Fibroblast of skin of abdomen (primary cell): Measurements from ENCODE around the gene NR1I3. TPM values are rescaled to one million over a fixed set of nuclear protein-coding genes. Genes with fewer than 3 reads are reported as not detected.
"Not testable (repeated sequence)": the region's sequence is repeated elsewhere in the genome, so short reads cannot be mapped to it uniquely, and the experiment has no call there.

Source experiments
- DNase-seq: peaks from one replicate; pipeline ENCODE4 v3.0.0-alpha.2; 2013
- polyA plus RNA-seq, 2 experiments: library from polyadenylated mRNA; unstranded; fragments of 120-200 nt; gene quantifications; one replicate each; pipeline ENCODE4 v1.2.1, GENCODE V29; 2013; ENCODE audit not compliant: insufficient read length in 2 of 2

Gene NR1I3, protein sequence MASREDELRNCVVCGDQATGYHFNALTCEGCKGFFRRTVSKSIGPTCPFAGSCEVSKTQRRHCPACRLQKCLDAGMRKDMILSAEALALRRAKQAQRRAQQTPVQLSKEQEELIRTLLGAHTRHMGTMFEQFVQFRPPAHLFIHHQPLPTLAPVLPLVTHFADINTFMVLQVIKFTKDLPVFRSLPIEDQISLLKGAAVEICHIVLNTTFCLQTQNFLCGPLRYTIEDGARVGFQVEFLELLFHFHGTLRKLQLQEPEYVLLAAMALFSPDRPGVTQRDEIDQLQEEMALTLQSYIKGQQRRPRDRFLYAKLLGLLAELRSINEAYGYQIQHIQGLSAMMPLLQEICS
- polyA plus RNA-seq (2013, experiment 1 of 2; ENCODE audit: insufficient read length) = 0.71 TPM
- polyA plus RNA-seq (2013, experiment 2 of 2; ENCODE audit: insufficient read length) = 0.25 TPM

- no peak for DNase-seq
These were observed at the start of gene NR1I3 for GRCh38 chr1:161238039-161238473. Gene NR1I3, minus strand, starts transcription at chr1:161238203. Its CDS starts 1,638 bp downstream, at chr1:161236565.

DNA sequence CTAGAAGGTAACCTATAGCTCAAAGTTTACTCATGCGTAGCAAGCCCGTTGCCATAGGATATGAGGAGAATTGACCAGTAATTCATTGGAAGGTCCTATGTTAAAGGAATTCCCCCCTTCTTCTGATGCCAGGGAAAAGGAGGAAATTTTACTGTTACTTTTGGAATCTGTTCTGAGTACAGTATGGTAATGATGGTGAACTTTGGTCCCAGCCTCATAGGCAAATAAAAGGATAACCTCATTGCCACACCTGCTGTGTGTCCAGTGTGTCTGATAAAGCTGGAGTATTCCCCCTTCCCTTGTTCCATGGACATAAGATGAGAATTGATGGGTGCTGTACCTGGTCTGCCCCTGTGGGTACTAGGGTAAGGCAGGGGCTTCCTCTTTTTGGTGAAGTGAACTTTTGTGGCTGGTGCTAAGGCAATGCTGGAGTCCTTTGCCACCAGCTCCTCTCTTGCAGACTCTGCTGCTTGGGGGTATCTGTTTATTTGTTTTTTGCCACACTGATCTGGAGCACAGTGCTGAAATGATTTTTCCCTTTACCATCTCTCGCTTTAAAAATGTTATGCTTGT lies 49.6 kb upstream of the NR1I3 start:
- no peak for DNase-seq

GRCh38 chr1:161285521-161285920 lies 47.5 kb upstream of the NR1I3 start:
- DNase-seq = no peak

DNA sequence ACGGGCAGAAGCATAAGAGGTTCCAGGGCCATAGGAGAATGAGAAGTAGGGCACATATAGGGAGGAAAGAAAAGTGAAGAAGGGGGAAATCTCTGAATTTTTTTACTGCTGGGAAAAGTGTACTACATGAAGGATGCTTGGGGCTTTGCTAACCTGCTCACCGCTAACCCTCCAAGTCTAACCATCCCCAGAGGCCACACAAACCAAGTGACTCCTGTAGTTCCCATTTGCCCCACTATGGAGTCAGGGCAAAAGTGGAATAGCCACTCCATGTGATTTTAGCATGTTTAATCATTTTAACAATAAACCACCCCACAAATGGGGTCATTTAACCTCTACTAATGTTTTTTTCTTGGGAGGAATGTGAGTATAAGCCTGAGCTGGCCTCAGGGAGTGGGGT lies 47.1 kb upstream of the NR1I3 start:
- no peak for DNase-seq

DNA sequence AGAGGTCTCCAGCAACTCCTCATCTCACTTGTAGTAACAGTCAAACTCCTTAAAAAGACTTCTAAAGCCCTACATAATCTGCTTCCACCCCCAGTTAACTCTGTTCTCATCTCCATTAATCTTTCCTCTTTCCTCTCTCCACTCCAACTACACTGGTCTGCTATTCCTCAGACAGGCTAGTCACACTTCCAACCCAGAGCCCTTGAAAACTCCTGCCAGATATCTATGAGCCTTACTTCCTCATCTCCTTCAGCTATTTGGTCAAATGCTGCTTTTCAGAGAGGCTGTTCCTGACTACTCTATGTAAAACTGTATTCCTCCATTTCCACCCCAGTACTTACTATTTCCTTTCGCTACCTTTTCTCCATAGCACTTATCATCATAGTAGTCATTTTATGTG lies 45.0 kb upstream of the NR1I3 start:
- DNase-seq = no peak

DNA sequence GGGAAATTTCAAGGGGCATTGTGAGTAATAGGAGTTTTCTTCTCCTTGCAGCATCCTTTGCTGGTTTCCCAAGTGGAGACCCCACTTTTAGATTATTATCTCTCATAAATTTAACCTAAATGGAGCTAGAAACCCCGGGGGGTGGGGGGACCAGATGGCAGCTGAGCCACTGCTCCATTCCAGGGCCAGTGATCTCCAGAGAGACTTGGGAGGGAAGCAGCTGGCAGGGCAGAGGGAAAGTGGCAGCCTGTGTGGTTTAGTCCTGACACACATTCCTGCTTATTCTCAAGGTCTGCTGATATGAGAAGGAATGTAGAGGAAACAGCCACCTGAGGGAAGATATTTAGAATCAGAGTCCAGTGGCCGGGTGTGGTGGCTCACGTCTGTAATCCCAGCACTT lies 36.9 kb upstream of the NR1I3 start:
- no peak for DNase-seq

- peak; percentile 7 for DNase-seq
These were observed 35.4 kb upstream of the NR1I3 start for GRCh38 chr1:161273402-161273801.

DNA sequence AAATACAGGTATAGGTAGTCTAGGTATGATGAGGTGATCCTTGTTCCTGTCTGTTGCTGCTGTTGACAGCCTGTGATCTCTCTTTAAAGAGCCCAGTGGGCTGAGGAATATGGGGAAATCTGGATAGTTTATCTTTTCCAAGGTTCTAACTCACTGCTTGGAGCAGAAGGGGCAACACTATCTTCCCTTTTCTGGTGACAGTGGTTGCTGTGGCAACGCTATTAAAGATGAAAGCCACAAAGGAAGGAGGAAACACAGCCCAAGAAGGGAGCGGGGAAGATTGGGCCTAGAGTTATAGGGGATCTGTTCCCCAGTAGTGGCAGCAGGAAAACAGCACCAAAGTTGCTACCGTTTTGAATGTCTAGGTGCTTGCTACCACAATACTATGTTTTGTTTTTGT lies 29.3 kb upstream of the NR1I3 start:
- DNase-seq = no peak

DNA sequence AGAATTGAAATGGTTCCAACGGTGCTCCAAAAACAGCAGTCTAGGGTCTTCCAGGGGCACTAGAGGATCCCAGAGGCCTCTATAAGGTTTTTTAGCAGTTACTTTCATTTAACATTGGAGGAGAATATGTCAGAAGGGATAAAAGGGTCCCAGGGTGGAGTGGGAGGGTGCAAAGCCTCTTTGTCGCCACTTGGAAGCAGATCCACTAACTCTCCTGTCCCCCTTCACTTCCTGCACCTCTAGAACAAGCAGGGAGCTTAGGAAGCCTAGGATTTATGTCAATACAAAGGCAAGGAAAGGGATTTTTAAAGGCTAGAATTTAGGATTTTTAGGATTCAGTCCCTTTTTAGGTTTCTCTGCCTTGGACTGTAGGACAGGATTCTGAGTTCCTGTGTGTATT lies 28.8 kb upstream of the NR1I3 start:
- no peak for DNase-seq

GRCh38 chr1:161266202-161266601 lies 28.2 kb upstream of the NR1I3 start:
- DNase-seq = no peak

GRCh38 chr1:161265305-161265704 lies 27.3 kb upstream of the NR1I3 start:
- DNase-seq = no peak

GRCh38 chr1:161261261-161262235 lies 23.5 kb upstream of the NR1I3 start:
- DNase-seq = no peak

- no peak for DNase-seq
These were observed 22.6 kb upstream of the NR1I3 start for GRCh38 chr1:161260376-161261260.

DNA sequence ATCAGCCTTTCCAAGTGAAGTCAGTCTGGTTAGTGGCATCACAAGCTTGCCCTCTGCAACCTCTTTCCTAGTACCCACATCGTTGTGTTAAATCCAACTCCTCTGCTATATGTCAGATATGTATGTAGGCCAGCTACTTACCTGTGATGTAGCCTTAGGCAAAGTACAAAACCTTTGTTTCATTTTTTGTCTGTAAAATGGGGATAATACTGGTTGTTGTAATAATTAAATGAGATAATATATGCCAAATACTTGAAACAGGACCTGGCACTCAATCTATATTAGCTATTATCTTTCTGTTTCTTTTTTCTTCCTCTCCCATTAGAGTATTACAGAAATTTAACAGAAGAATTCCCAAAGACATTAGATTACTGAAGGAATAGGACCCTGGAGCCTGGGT lies 21.8 kb upstream of the NR1I3 start:
- no peak for DNase-seq

- no peak for DNase-seq
These were observed 21.3 kb upstream of the NR1I3 start for GRCh38 chr1:161259345-161259702.

DNA sequence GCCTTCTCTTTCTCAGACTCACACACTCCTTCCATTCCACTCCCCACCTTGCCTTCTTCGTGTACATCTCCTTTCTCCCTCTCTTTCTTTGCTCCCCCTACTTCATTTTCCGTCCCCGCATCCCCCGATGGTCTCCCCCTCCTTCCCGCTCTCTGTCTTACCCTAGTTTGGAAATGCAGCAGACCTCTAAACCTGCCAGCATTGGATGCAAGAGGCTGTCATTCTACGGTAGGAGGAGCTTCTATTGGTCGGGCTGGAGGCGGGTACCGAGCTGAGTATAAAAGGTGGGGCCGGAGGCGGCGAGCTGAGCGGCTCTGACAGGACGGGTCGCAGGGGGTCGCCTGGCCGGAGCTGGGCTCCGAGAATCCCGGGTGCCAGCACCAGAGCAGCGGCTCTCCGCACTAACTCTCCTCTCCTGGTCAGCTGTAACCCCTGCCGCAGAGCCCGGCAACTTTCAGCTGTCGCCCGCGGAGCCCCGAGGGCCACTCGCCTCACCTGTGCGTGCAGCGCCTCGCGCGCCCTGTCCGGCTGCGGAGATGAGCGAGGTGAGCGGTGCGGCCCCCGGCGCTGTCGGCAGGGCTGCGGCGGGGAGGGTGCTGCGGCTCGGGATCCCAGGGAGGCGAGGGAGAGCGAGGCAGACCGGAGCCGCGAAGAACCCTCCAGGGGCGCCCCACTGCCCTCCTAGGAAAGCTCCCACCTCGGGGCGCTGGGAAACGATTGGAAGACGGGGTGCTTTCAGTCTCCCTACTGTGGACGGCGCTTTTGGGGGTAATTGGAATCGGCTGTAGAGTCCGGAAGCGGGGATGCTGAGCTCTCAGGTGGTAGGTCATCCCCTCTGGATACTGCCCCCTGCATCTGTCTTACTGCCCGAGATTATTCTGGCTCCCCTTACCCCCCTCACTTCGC lies 20.7 kb upstream of the NR1I3 start, which contains the start of gene PCP4L1:
TSS of gene PCP4L1 (plus strand) at position 307 of the 906 bp plus-strand sequence. CDS start at position 537, 230 bp downstream.
- peak; percentile 42 for DNase-seq

- not testable (repeated sequence) for DNase-seq
These were observed 19.1 kb upstream of the NR1I3 start for GRCh38 chr1:161257109-161257508.

- not testable (repeated sequence) for DNase-seq
These were observed 18.0 kb upstream of the NR1I3 start for GRCh38 chr1:161255955-161256520.

- DNase-seq = not testable (repeated sequence)
These were observed 17.3 kb upstream of the NR1I3 start for GRCh38 chr1:161255302-161255701.

- DNase-seq = no peak
These were observed 13.6 kb upstream of the NR1I3 start for GRCh38 chr1:161251579-161251978.
